SKM-1 treated with dmso at 0.1 percent for 144 hours (cell line): Measurements from ENCODE around the gene NABP2.
"Not testable (repeated sequence)": the region's sequence is repeated elsewhere in the genome, so short reads cannot be mapped to it uniquely, and the experiment has no call there.

ENCODE experiments used
- DNase-seq: peaks from one replicate; lab custom pipeline; 2025; ENCODE audit not compliant: unreplicated experiment; lab: John Stamatoyannopoulos, UW

NABP2 gene

GRCh38 chr12:56224102-56224701 lies at the start of gene NABP2:
Gene NABP2 (plus strand): TSS chr12:56224342. CDS start chr12:56224857, 515 bp downstream.
- peak; percentile 75 for DNase-seq

- no peak for DNase-seq
These were observed 45.8 kb upstream of the NABP2 start for GRCh38 chr12:56178347-56178746.

- DNase-seq = no peak
These were observed 37.2 kb upstream of the NABP2 start for GRCh38 chr12:56186957-56187356.

GRCh38 chr12:56188131-56188777 lies 35.9 kb upstream of the NABP2 start:
- DNase-seq = no peak

DNA sequence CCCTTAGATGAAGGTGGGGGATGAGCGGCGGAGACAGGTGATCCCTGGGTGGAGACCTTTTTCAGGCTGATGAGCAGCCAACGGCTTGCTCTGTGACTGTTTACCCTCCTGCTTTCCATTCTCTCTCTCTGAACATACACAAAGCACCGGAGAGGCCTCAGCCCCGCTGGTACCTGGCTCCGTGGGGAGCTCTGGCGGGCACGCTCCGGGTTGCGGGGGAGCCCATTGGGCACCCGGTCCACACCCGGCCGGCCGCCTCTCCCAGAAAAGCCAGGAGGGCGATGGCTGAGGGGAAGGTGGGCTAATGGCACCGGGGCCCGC lies 35.4 kb upstream of the NABP2 start:
- DNase-seq = no peak

DNA sequence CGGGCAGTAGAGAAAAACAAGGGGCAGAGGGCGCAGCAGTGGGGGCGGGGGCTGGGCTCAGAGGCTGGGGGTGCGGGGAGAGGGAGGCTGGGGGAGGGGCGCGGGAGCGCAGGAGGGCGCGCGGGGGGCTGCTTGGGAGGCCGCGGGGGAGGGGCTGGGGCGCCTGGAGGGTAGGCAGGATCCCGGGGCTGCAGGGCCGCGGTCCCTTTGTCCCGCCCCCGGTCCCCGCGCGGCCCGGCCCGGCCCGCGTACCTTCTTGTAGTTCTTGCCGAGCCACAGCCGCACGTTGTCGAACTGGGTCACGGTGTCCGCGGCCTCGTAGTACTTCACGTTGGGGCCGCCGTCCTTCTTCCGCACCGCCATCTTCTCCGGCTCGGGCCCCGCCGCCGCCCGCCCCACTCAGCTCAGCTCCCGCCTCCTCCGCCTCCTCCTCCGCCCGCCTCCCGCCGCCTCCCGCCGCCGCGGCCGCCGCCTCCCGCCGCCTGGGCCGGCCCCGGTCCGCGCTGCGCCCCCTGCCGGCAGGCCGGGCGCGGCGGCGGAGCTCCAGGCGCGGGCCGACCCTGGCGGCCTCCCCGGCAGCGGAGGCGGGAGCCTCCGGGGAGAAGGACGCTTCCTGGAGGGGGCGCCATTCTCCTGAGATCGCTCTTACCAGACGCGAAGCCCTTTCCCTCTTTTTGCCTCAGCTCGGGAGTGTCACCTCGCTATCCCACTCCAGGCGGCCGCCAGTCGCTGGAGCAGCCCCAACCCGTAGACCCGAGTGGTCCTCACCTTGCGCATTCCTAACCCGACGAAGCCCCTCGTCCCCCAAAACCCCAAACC lies 34.8 kb upstream of the NABP2 start, which contains the start of gene SMARCC2:
Gene SMARCC2 (minus strand): TSS at position 385 of the 819 bp plus-strand sequence. CDS start 22 bp downstream, at position 363.
- peak; percentile 54 for DNase-seq

- DNase-seq = peak; percentile 33
These were observed 34.0 kb upstream of the NABP2 start for GRCh38 chr12:56189918-56190694.

- no peak for DNase-seq
These were observed 33.4 kb upstream of the NABP2 start for GRCh38 chr12:56190695-56191155.

DNA sequence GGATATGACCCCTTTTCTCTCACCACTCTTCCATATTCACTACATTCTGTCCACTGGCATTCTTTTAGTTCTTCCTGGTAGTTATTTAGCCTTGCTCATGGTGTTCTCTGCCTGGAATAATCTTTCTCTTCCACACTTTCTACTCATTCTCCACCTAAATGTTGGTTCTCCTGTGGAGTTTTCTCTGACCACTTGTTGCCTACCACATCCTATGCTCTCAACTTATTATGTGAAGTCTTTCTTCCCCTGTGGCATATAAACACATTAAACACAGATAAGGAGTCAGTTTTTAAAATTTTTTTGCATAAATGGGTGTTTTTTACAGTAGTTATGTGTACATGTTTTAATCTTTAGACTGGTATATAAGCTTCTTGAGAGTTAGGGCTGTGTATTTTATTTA lies 31.6 kb upstream of the NABP2 start:
- DNase-seq = no peak

- DNase-seq = peak; percentile 64
These were observed 31.0 kb upstream of the NABP2 start for GRCh38 chr12:56193025-56193578.

DNA sequence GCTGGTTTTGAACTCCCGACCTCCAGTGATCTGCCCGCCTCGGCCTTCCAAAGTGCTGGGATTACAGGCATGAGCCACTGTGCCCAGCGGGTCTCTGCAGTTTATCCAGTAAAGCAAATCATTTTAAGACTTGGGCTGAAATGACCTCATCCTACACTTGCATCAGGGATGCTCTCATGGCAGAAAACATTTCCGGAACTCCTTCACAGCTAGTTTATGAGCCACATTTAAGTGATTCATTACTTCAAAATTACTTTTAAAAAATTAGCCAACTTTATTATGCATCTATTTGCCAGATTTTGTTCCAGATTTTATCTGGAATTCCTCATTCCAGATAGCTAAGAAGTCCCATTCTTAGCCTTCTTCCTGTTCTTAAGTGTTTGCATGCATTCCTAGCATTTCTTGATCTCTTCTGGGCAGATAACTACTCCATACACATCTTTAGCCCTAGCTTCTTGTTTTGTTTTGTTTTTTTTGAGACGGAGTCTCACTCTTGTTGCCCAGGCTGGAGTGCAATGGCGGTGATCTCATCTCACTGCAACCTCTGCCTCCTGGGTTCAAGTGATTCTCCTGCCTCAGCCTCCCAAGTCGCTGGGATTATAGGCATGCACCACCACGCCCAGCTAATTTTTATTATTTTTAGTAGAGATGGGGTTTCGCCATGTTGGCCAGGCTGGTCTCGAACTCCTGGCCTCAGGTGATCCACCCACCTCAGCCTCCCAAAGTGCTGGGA lies 27.2 kb upstream of the NABP2 start:
- not testable (repeated sequence) for DNase-seq

DNA sequence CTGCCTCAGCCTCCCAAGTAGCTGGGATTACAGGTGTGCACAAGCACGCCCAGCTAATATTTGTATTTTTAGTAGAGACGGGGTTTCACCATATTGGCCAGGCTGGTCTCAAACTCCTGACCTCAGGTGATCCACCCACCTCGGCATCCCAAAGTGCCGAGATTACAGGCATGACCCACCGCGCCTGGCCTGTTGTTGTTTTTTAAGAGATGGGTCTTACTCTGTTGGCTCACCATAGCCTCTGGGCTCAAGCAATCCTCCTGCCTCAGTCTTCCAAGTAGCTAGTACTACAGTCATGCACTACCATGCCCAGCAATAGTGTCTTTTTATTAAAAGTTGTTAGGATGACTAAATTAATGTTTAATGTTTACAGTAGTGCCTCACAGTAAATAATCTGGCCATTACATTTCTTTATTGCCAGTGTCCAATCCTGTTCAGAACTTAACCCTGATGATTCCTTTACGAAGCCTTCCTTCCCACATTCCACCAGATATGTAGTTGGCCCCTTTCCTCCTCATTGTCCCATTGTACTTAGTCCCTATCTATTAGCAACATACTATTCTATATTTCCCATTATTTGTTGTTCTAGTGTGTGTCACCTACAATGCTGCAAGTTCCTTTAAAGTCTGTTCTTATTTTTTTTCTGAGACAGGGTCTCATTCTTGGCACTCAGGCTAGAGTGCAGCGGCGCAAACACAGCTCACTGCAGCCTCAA lies 26.1 kb upstream of the NABP2 start:
- DNase-seq = no peak

- DNase-seq = no peak
These were observed 25.3 kb upstream of the NABP2 start for GRCh38 chr12:56198836-56199235.

- DNase-seq = no peak
These were observed 21.8 kb upstream of the NABP2 start for GRCh38 chr12:56202366-56202765.

GRCh38 chr12:56202838-56203237 lies 21.3 kb upstream of the NABP2 start:
- DNase-seq = no peak

DNA sequence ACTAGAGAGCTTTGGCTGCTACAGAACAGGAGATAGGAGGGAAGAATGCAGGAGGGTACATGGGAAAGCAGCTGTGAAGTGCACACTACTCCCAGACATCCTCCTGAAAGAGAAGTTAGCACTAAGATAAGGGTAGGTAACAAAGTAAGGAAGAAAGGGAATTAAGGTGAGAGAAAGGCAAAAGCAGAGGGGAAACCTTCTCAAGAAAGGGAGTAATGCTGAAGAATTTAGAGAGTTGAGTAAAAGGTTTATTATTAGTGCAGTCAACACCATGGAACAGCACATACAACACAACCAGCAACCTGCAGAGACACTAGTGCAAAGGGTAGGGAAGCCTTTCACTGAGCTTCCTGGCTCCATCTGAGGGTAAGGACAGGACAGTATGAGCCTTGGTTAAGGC lies 19.9 kb upstream of the NABP2 start:
- no peak for DNase-seq

DNA sequence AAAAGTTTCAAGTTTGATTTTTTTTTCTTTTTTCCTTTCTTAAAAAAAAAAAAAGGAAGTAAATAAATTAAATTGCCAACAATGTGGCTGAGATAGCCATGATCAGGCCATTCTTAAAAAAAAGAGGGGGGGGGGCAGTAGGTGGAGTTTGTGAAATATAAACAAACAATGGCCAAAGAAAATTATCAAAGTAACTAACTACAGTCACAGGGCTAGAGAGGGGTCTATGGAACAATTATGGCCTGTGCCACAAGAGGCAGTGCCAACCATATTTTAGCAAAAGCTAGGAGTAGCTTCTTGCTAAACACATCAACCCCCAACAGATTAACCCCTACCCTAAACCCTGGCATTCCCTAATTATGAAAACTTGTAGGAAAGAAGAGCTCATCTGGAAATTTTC lies 18.7 kb upstream of the NABP2 start:
- no peak for DNase-seq

GRCh38 chr12:56206452-56207166 lies 17.5 kb upstream of the NABP2 start:
- DNase-seq = no peak

DNA sequence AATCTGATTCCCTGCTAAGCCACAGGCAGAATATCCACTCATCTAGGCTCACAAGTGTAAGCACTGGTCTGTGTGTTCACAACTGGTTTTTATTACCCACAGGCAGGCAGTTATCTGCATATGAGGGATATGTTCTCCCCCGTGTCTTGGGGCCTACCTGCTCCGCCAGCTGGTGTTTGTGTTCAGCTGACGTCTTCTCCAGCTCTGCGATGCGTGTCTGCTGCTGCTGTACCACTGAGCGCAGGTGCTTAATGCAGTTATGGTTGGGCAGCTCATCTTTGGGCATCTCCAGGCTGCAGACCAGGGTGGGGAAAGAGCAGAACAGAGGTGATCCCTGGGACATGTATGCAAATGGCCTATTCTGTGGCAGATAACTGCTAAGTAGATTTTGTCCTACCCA lies 16.1 kb upstream of the NABP2 start:
- no peak for DNase-seq
